Lower lobe of right lung (tissue), 2 donors: ENCODE measurements around the gene ST6GALNAC4. TPM values are rescaled to one million over a fixed set of nuclear protein-coding genes. Genes with fewer than 3 reads are reported as not detected.
A peak's percentile ranks its signal among the peaks of the same experiment; 100 is the strongest.

Experiments used
- ATAC-seq, 2 donors: fragments of 200-7000 bp; cut with Tn5 transposase; one replicate each; pipeline ENCODE4 v1.9.1; 2020 to 2022; ENCODE audit warnings: mild to moderate bottlenecking in 2 of 2, moderate library complexity in 2 of 2
- DNase-seq: peaks from one replicate; pipeline ENCODE4 v3.0.0-alpha.2; 2020
- H3K27ac ChIP-seq: fragments of 200-600 bp; one replicate; pipeline ENCODE4 v1.8.0; 2022
- H3K27me3 ChIP-seq: fragments of 200-600 bp; one replicate; pipeline ENCODE4 v1.8.0; 2022; ENCODE audit warnings: low read depth
- H3K36me3 ChIP-seq: fragments of 200-600 bp; one replicate; pipeline ENCODE4 v1.8.0; 2022; ENCODE audit warnings: mild to moderate bottlenecking
- H3K4me1 ChIP-seq: fragments of 200-600 bp; one replicate; pipeline ENCODE4 v1.8.0; 2022
- H3K4me3 ChIP-seq: fragments of 200-600 bp; one replicate; pipeline ENCODE4 v1.8.0; 2022; ENCODE audit warnings: mild to moderate bottlenecking
- H3K9me3 ChIP-seq: fragments of 200-600 bp; one replicate; pipeline ENCODE4 v1.8.0; 2022
- intact Hi-C: fragments of 100-400 bp; cut with DNase I; formaldehyde crosslinking; loops from one replicate; pipeline ENCODE4 v1.11.0; 2022
- total RNA-seq: library from RNA; stranded (reverse); fragmentation: NEBNext Ultra II Directional; extraction: Animal tissue kit (Norgen Biotek cat#: 25700); gene quantifications from one replicate; pipeline ENCODE4 v1.2.1, GENCODE V29; 2021
- TF ChIP-seq, protein P1 (sequence below): fragments of 200-600 bp; IDR thresholded peaks from one replicate; pipeline ENCODE4 v1.8.0; 2022; ENCODE audit warnings: antibody characterized with exemption, mild to moderate bottlenecking
- donor health status: DM: no; HTN: yes; CAD: no; lungs with severe emphysema.

ST6GALNAC4 gene
- total RNA-seq, 1 donor from 2014 or later, result 45.6 TPM

- TF ChIP-seq, protein P1, sequence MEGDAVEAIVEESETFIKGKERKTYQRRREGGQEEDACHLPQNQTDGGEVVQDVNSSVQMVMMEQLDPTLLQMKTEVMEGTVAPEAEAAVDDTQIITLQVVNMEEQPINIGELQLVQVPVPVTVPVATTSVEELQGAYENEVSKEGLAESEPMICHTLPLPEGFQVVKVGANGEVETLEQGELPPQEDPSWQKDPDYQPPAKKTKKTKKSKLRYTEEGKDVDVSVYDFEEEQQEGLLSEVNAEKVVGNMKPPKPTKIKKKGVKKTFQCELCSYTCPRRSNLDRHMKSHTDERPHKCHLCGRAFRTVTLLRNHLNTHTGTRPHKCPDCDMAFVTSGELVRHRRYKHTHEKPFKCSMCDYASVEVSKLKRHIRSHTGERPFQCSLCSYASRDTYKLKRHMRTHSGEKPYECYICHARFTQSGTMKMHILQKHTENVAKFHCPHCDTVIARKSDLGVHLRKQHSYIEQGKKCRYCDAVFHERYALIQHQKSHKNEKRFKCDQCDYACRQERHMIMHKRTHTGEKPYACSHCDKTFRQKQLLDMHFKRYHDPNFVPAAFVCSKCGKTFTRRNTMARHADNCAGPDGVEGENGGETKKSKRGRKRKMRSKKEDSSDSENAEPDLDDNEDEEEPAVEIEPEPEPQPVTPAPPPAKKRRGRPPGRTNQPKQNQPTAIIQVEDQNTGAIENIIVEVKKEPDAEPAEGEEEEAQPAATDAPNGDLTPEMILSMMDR, result no peak
- intact Hi-C loops, result no loop called here
- DNase-seq (peak; percentile 83), ATAC-seq (peak; percentile 79 to 88)
- Histone ChIP-seq H3K4me1 (peaks cover 66% of the 10 kb centered on the region), H3K27ac (peak within 1 kb of the TSS; percentile 91), H3K4me3 (peak within 1 kb of the TSS; percentile 99), H3K27me3 (no peaks in the 10 kb centered on the region), H3K36me3 (peaks cover 22% of the 10 kb centered on the region), H3K9me3 (no peaks in the 10 kb centered on the region)
These were observed 17.5 kb downstream of the ST6GALNAC4 start, which contains the start of gene ST6GALNAC6 for GRCh38 chr9:127899128-127899943. ST6GALNAC6 (minus strand) TSS chr9:127899603; CDS start chr9:127897981, 1,622 bp downstream.

DNA sequence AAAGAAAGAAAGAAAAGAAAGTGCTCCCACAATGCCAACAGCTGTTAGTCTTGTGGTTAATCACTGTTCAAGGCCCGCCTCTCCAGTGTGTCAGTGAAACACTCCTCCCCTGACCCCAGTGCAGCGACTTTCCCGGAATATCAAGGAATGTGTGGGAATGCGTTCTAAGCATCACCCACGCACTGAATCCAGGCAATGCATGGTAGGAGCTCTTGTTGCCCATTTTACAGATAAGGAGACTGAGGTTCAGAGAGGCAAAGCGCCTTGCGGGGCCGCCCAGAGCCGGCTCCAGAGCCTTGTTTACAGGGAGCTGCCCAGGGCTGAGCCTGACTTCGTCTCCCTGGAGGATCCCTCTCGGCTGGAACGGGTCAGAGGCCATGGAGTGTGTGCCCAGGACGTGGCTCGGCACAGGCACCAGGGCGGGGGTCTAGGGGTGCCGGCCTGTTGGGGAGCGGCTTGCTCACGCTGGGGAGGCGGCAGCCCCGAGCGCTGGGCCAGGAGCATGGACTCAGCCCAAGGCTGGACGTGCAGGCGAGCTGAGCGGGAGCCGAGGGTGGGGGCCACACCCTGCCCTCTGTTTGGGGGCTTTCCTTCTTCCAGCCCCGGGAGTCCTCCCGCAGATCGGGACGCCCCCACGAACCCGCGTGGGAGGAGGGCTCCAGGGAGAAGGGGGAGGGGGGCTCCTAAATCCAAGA, 18.3 kb downstream of the ST6GALNAC4 start:
- intact Hi-C loops, result no loop called here
- H3K27me3 ChIP-seq, result no peaks in the 10 kb centered on the region
- peak overlapping the region; percentile 91 for H3K27ac ChIP-seq
- peak overlapping the region; percentile 99 for H3K4me3 ChIP-seq
- TF ChIP-seq, protein P1, result no peak
- peak; percentile 64 for DNase-seq
- no peaks in the 10 kb centered on the region for H3K9me3 ChIP-seq
- peaks cover 58% of the 10 kb centered on the region for H3K4me1 ChIP-seq
- H3K36me3 ChIP-seq, result peaks cover 30% of the 10 kb centered on the region
- ATAC-seq, result peak; percentile 52 to 54

DNA sequence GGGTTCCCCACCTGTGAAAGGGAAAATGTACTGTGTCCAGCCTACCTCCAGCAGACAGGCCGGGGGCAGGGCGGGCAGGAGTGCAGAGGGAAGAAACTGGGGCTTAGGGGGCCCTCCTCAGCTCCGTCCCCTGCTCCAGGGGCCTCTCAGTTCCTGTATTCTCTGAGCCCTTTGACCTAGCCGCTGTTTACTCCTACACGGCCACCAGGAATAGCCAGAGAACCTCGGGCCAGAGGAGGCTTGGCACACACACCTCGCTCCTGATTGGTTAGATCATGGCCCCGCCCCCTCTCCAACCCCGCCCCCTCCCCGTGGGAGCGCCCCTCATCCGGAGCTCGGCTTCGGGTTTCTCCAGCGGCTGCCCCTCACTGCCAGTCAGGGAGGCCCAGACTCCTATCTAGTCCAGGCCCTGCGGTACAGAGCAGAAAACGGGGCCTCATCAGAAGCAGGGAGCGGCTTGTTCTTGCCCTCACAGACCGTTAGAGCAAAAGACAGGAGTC, 19.6 kb downstream of the ST6GALNAC4 start:
- TF ChIP-seq, protein P1, result no peak
- Histone ChIP-seq H3K4me1 (peaks cover 46% of the 10 kb centered on the region), H3K27ac (peak overlapping the region; percentile 91), H3K36me3 (peaks cover 43% of the 10 kb centered on the region), H3K4me3 (peak overlapping the region; percentile 99), H3K27me3 (no peaks in the 10 kb centered on the region), H3K9me3 (no peaks in the 10 kb centered on the region)
- intact Hi-C loops, result no loop called here
- DNase-seq (peak; percentile 83), ATAC-seq (peak; percentile 74 to 79)

DNA sequence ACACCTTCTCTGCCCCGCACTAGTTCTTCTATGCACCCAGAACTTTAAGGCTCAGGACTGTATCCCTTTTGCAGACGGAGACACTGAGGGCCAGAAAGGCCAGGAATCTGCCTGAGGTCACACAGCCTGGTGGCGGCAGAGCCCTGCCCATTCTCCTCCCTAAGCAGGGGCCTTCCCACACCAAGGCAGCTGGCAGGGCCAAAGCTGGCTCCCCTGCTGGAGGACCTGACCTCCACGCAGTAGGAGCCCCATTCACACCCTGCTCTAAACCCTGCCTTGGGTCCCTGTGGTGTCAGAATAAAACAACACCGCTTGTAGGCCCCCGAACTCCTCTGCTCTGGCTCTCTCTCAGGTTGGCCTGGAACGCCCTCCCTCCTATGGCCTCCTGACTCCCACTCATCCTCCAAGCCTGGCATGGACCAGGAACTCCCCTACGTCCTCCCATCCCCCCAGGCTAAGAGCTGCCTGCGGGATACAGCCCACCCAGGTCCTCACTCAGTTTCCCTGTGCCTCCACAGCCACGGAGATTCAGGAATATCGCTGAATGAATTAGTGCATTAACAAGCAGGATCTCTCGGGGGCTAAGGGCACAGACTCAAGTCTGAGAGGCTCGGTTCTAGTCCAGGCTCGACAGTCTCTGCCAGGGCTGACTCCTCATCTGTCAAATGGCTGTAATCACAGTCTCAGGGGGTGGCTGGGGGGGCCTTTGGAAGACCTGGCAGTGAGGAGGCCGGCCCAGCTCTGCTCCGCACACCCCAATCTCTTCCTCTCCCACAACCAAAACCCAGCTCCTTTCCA, 20.2 kb downstream of the ST6GALNAC4 start:
- no peaks in the 10 kb centered on the region for H3K9me3 ChIP-seq
- TF ChIP-seq, protein P1, result no peak
- peaks cover 41% of the 10 kb centered on the region for H3K4me1 ChIP-seq
- peak overlapping the region; percentile 99 for H3K4me3 ChIP-seq
- ATAC-seq, result no peak
- DNase-seq, result no peak
- H3K27ac ChIP-seq, result peak overlapping the region; percentile 91
- peaks cover 48% of the 10 kb centered on the region for H3K36me3 ChIP-seq
- intact Hi-C loops, result no loop called here
- H3K27me3 ChIP-seq, result no peaks in the 10 kb centered on the region

DNA sequence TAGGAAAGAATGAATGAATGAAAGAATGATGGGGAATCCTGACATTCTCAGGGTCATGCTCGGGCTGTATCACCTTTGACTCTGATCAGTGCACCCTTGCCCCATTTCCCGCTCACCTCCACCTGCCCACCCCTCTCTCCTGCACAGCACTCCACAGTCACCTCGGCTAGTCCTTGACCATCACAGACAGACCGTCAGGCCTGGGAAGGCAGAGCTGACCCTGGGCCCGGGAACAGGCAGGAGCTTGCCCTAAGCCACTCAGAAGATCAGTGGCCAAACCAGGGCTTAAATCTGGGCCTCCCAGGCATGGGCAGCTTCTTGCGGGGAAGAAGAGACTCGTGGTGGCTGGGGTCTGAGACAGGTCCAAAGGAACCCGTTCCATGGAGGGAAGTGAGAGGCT, 21.0 kb downstream of the ST6GALNAC4 start:
- no peaks in the 10 kb centered on the region for H3K27me3 ChIP-seq
- no peak overlapping the region for H3K27ac ChIP-seq
- peaks cover 36% of the 10 kb centered on the region for H3K4me1 ChIP-seq
- no peaks in the 10 kb centered on the region for H3K9me3 ChIP-seq
- no peak overlapping the region for H3K4me3 ChIP-seq
- peaks cover 54% of the 10 kb centered on the region for H3K36me3 ChIP-seq
- DNase-seq, result no peak
- ATAC-seq, result no peak
- TF ChIP-seq, protein P1, result no peak
- intact Hi-C loops, result no loop called here
